K562 (cell line): Measurements from ENCODE around the gene ZNF853. TPM values are rescaled to one million over a fixed set of nuclear protein-coding genes. Genes with fewer than 3 reads are reported as not detected.
A peak's percentile ranks its signal among the peaks of the same experiment; 100 is the strongest.

ENCODE experiments used
- BRD9 ChIP-seq: fragments of 450-650 bp; IDR thresholded peaks from 2 replicates; pipeline ENCODE4 v1.6.1; 2018; ENCODE audit warnings: low read depth; ENCODE audit not compliant: partially characterized antibody
- CHD1 ChIP-seq: fragments of 200-600 bp; sonication (generic); IDR thresholded peaks from one replicate; pipeline ENCODE4 v1.6.1; 2012; ENCODE audit warnings: mild to moderate bottlenecking, moderate library complexity, low read length, inconsistent platforms
- EGR1 ChIP-seq: fragments of 450-650 bp; conservative IDR thresholded peaks from 2 replicates; pipeline ENCODE4 v1.6.1; 2017; ENCODE audit warnings: mild to moderate bottlenecking
- HDAC1 ChIP-seq, 2 experiments: fragments of 450-650 bp; IDR thresholded peaks; 2 replicates each; pipeline ENCODE4 v1.6.1; 2016 to 2017; ENCODE audit warnings: inconsistent platforms in 1 of 2, mild to moderate bottlenecking in 1 of 2, moderate library complexity in 1 of 2
- L3MBTL2 ChIP-seq: fragments of 450-650 bp; IDR thresholded peaks from 2 replicates; pipeline ENCODE4 v1.6.1; 2016; ENCODE audit warnings: mild to moderate bottlenecking, moderate library complexity
- MED1 ChIP-seq: sonication (generic); formaldehyde crosslinking; IDR thresholded peaks from 2 replicates; pipeline ENCODE4 v1.8.1; 2023; ENCODE audit warnings: missing genetic modification reagents, borderline replicate concordance
- MYC ChIP-seq, 2 experiments: fragments of 250-450 bp in 1 of 2; sonication (Bioruptor Pico) in 1 of 2; IDR thresholded peaks; 2 replicates each; pipeline versions ENCODE4 v1.5.1 to v1.6.1; 2012 to 2021; ENCODE audit warnings: low read depth in 2 of 2, borderline replicate concordance in 1 of 2, improper control_type of control experiment in 1 of 2, low read length in 1 of 2, mild to moderate bottlenecking in 1 of 2, moderate library complexity in 1 of 2
- NCOA6 ChIP-seq: fragments of 450-650 bp; IDR thresholded peaks from 2 replicates; pipeline ENCODE4 v1.6.1; 2017; ENCODE audit warnings: mild to moderate bottlenecking
- PCBP1 ChIP-seq: fragments of 200-400 bp; formaldehyde crosslinking; IDR thresholded peaks from 2 replicates; pipeline ENCODE4 v1.6.1; 2018; ENCODE audit warnings: mild to moderate bottlenecking, low read depth, low read length; ENCODE audit not compliant: poor library complexity, severe bottlenecking
- TAF1 ChIP-seq: IDR thresholded peaks from 2 replicates; pipeline ENCODE4 v1.6.1; 2011; ENCODE audit warnings: mild to moderate bottlenecking, low read length, moderate library complexity; ENCODE audit not compliant: insufficient read depth, control insufficient read depth, severe bottlenecking; ENCODE audit errors: extremely low read depth
- TCF7 ChIP-seq: sonication (generic); IDR thresholded peaks from 2 replicates; pipeline ENCODE4 v1.6.1; 2016; ENCODE audit warnings: antibody characterized with exemption, borderline replicate concordance
- ZNF282 ChIP-seq: sonication (generic); formaldehyde crosslinking; IDR thresholded peaks from 2 replicates; pipeline ENCODE4 v1.8.1; 2023; ENCODE audit warnings: missing genetic modification reagents
- ZNF324 ChIP-seq: fragments of 250-450 bp; sonication (Bioruptor Pico); IDR thresholded peaks from 2 replicates; pipeline ENCODE4 v1.4.0; 2020; ENCODE audit warnings: mild to moderate bottlenecking
- ZNF445 ChIP-seq: fragments of 250-450 bp; sonication (Bioruptor Pico); IDR thresholded peaks from 2 replicates; pipeline ENCODE4 v1.4.0; 2020; ENCODE audit warnings: low read depth, mild to moderate bottlenecking, moderate library complexity
- polyA plus RNA-seq, 8 experiments: library from polyadenylated mRNA; depleted of rRNA in 4 of 8; stranded (reverse) in 5 of 8; unstranded in 3 of 8; fragments of >200 nt; fragmentation: Nextera tagmentation in 2 of 8; fragmentation: Illumina TruSeq in 1 of 8; extraction: Ambion mirVana in 2 of 8; extraction: Trizol in 1 of 8; gene quantifications; 2 replicates each; pipeline versions ENCODE4 v1.2.1 to v1.2.3, GENCODE V29; 2011 to 2014; ENCODE audit warnings: inconsistent platforms in 1 of 8, missing spikeins in 1 of 8
- total RNA-seq, 7 experiments: library from RNA; depleted of rRNA in 6 of 7; stranded (reverse); fragments of >200 nt in 6 of 7; fragmentation: Illumina TruSeq in 2 of 7; extraction: Trizol in 2 of 7; gene quantifications; 2 replicates each; pipeline versions ENCODE4 v1.2.1 to v1.2.3, GENCODE V29; 2011 to 2021; ENCODE audit warnings: low replicate concordance in 1 of 7
- TF ChIP-seq, protein P1 (sequence below), 2 experiments: fragments of 450-650 bp in 1 of 2; sonication (generic) in 1 of 2; formaldehyde crosslinking in 1 of 2; IDR thresholded peaks; 2 replicates each; pipeline versions ENCODE4 v1.7.1 to v1.9.0; 2016 to 2022; ENCODE audit warnings: inconsistent platforms in 1 of 2, mild to moderate bottlenecking in 1 of 2, missing genetic modification reagents in 1 of 2

The ZNF853 gene
- total and polyA plus RNA-seq, 9 of the 15 experiments (the other 6 are each of a cell fraction or from before 2014, with no cell fraction given): 0.03 TPM; not detected in 8

DNA sequence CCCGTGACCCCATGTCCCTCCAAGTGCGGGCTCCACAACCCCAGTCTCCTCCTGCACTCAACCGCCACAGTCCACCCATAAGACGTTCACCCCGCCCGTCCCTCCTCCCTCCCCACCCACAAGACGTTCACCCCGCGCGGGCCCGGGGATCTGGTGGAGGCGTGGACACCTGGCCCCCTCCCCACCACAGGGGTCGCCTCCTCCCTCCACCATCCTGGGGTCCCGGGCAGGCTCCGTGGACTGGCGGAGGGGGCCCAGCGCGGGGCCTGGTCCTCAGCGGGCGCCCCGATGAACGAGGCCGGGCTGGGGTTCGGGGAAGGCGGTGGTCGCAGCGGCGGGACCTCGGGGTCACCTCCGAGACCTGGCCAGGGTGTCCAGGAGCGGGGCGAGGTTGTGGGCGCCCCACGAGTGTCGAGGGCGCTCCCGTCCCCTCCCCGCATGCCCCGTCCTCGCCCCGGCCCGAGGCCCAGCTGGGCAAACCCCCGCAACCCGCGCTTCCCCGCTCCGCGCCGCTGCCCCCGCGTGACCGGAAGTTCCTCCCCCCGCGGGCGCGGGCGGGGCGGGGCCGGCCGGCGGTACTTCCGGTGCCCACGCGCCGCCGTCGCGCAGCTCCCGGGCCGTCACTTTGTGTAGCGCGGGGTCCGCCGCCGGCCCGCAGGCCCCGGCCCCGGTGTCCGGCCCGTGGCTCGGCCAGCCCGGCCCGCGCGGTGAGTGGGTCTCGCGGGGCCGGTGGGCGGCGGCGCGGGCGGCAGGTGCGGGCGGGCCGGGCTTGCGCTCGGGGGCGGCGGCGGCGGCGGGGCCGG is 21.5 kb downstream of the ZNF853 start, which contains the start of gene ZNF316 (continued):
- TF ChIP-seq EGR1: peak; percentile 48
- TF ChIP-seq, protein P1, sequence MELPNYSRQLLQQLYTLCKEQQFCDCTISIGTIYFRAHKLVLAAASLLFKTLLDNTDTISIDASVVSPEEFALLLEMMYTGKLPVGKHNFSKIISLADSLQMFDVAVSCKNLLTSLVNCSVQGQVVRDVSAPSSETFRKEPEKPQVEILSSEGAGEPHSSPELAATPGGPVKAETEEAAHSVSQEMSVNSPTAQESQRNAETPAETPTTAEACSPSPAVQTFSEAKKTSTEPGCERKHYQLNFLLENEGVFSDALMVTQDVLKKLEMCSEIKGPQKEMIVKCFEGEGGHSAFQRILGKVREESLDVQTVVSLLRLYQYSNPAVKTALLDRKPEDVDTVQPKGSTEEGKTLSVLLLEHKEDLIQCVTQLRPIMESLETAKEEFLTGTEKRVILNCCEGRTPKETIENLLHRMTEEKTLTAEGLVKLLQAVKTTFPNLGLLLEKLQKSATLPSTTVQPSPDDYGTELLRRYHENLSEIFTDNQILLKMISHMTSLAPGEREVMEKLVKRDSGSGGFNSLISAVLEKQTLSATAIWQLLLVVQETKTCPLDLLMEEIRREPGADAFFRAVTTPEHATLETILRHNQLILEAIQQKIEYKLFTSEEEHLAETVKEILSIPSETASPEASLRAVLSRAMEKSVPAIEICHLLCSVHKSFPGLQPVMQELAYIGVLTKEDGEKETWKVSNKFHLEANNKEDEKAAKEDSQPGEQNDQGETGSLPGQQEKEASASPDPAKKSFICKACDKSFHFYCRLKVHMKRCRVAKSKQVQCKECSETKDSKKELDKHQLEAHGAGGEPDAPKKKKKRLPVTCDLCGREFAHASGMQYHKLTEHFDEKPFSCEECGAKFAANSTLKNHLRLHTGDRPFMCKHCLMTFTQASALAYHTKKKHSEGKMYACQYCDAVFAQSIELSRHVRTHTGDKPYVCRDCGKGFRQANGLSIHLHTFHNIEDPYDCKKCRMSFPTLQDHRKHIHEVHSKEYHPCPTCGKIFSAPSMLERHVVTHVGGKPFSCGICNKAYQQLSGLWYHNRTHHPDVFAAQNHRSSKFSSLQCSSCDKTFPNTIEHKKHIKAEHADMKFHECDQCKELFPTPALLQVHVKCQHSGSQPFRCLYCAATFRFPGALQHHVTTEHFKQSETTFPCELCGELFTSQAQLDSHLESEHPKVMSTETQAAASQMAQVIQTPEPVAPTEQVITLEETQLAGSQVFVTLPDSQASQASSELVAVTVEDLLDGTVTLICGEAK (IDR thresholded peaks at IDR 0.05): peak; percentile 80
- TF ChIP-seq, protein P1 (CRISPR knock-in tag; IDR thresholded peaks at IDR 0.05): no peak
- TF ChIP-seq NCOA6: no peak
- no peak for TF ChIP-seq ZNF324 (CRISPR knock-in tag)
- TF ChIP-seq CHD1: peak; percentile 6
- peak; percentile 77 for TF ChIP-seq L3MBTL2
- no peak for TF ChIP-seq ZNF282
- TF ChIP-seq ZNF445: no peak
- no peak for TF ChIP-seq MED1
- peak; percentile 89 for TF ChIP-seq PCBP1
- TF ChIP-seq TAF1: peak; percentile 69
- peak; percentile 63; the same call in 1 of the 2 replicates for TF ChIP-seq MYC (IDR thresholded peaks at IDR 0.05; ENCODE audit: low read depth, low read length)
- TF ChIP-seq MYC (CRISPR knock-in tag; IDR thresholded peaks at IDR 0.05; ENCODE audit: borderline replicate concordance, low read depth): no peak
- no peak for TF ChIP-seq TCF7
- peak in 1 of 2 experiments; percentile 61; a peak in 2 of 4 replicates for TF ChIP-seq HDAC1 (IDR thresholded peaks at IDR 0.05)
- no peak for TF ChIP-seq BRD9
